Transverse colon (tissue), 4 donors: ENCODE data around the gene SCYGR4. TPM values are rescaled to one million over a fixed set of nuclear protein-coding genes. Genes with fewer than 3 reads are reported as not detected.
"Not testable (repeated sequence)": the region's sequence is repeated elsewhere in the genome, so short reads cannot be mapped to it uniquely, and the experiment has no call there.

ENCODE experiments used
- DNase-seq: peaks from one replicate; pipeline ENCODE4 v3.0.0-alpha.2; 2019
- H3K27ac ChIP-seq, 4 donors: fragments of 200-600 bp; sonication (generic); 2 replicates each; pipeline ENCODE4 v1.5.1; 2016 to 2018; ENCODE audit warnings: inconsistent platforms in 4 of 4
- H3K27me3 ChIP-seq: fragments of 200-600 bp; sonication (generic); 2 replicates; pipeline ENCODE4 v1.5.1; 2017; ENCODE audit warnings: inconsistent platforms
- H3K36me3 ChIP-seq, 4 donors: fragments of 200-600 bp; sonication (generic); 2 replicates each; pipeline ENCODE4 v1.5.1; 2017 to 2019; ENCODE audit warnings: inconsistent platforms in 4 of 4
- H3K4me1 ChIP-seq, 4 donors: fragments of 200-600 bp; sonication (generic); 2 replicates each; pipeline ENCODE4 v1.5.1; 2017 to 2020; ENCODE audit warnings: inconsistent platforms in 4 of 4
- H3K4me3 ChIP-seq, 4 donors: fragments of 200-600 bp; sonication (generic); 1 replicate in 1 of 4; 2 replicates in 3 of 4; pipeline versions ENCODE4 v1.5.1 to v1.6.1; 2017 to 2019; ENCODE audit warnings: inconsistent platforms in 4 of 4
- H3K9me3 ChIP-seq, 2 donors: fragments of 200-600 bp; sonication (generic); 2 replicates each; pipeline ENCODE4 v1.5.1; 2017 to 2019; ENCODE audit warnings: inconsistent platforms in 2 of 2
- CTCF ChIP-seq, 5 experiments: fragments of 200-600 bp in 3 of 5; fragments of 450-650 bp in 2 of 5; sonication (generic) in 3 of 5; IDR thresholded peaks; 1 replicate in 2 of 5; 2 replicates in 3 of 5; pipeline ENCODE4 v1.5.1; 2016 to 2017; ENCODE audit warnings: antibody characterized with exemption in 5 of 5, inconsistent platforms in 3 of 5, mild to moderate bottlenecking in 2 of 5, moderate library complexity in 1 of 5
- EP300 ChIP-seq: sonication (generic); formaldehyde crosslinking; IDR thresholded peaks from one replicate; pipeline ENCODE4 v1.6.1; 2017; ENCODE audit warnings: antibody characterized with exemption, low read depth
- POLR2A ChIP-seq: fragments of 450-650 bp; IDR thresholded peaks from one replicate; pipeline ENCODE4 v1.6.1; 2016; ENCODE audit warnings: antibody characterized with exemption, mild to moderate bottlenecking, moderate library complexity
- POLR2AphosphoS5 ChIP-seq, 3 donors: sonication (generic); formaldehyde crosslinking; IDR thresholded peaks; one replicate each; pipeline ENCODE4 v1.6.1; 2016; ENCODE audit warnings: antibody characterized with exemption in 3 of 3
- whole genome bisulfite sequencing, 2 donors: methylation state at CpG; one replicate each; pipeline ENCODE4 v1.1.5; 2018; ENCODE audit warnings: low coverage in 1 of 2; 5-methylcytosine and 5-hydroxymethylcytosine counted together
- in situ Hi-C, 4 donors: fragments of 200-750 bp; cut with MboI; loops; one replicate each; pipeline versions ENCODE4 v1.15.0 to v1.15.1; 2017; ENCODE audit warnings: low sequenced_read_pairs in 3 of 4, low pct_ligation_motif_present in 1 of 4, low pct_unique_long_range_greater_than_20kb in 1 of 4
- intact Hi-C: fragments of 100-400 bp; cut with DNase I; formaldehyde crosslinking; loops from one replicate; pipeline ENCODE4 v1.15.1; 2023; ENCODE audit warnings: low total_unique reads
- total RNA-seq, 4 donors: library from RNA; depleted of rRNA; stranded (reverse); fragments of >200 nt; gene quantifications; one replicate each; pipeline ENCODE4 v1.1.0, GENCODE V29; 2016

The SCYGR4 gene
- total RNA-seq, 4 donors from 2014 or later = not detected

- Histone ChIP-seq H3K9me3 (no peaks in the 10 kb centered on the region), H3K4me1 (peaks cover 0 to 4% (median 0%) of the 10 kb centered on the region in 4 donors), H3K27ac (no peak overlapping the region), H3K27me3 (no peaks in the 10 kb centered on the region), H3K36me3 (no peaks in the 10 kb centered on the region), H3K4me3 (no peak overlapping the region)
- no peak for TF ChIP-seq POLR2AphosphoS5 (IDR thresholded peaks at IDR 0.05)
- no peak for TF ChIP-seq POLR2A
- no peak for TF ChIP-seq CTCF (IDR thresholded peaks at IDR 0.05)
- TF ChIP-seq EP300 = no peak
- WGBS, 2 donors = 85 to 100% methylated on average over 1 to 4 of the region's 4 CpGs
- in situ Hi-C loops = no loop called here
- intact Hi-C loops = no loop called here
- DNase-seq = no peak
These were observed 19.3 kb upstream of the SCYGR4 start for GRCh38 chr2:227597998-227598397.

DNA sequence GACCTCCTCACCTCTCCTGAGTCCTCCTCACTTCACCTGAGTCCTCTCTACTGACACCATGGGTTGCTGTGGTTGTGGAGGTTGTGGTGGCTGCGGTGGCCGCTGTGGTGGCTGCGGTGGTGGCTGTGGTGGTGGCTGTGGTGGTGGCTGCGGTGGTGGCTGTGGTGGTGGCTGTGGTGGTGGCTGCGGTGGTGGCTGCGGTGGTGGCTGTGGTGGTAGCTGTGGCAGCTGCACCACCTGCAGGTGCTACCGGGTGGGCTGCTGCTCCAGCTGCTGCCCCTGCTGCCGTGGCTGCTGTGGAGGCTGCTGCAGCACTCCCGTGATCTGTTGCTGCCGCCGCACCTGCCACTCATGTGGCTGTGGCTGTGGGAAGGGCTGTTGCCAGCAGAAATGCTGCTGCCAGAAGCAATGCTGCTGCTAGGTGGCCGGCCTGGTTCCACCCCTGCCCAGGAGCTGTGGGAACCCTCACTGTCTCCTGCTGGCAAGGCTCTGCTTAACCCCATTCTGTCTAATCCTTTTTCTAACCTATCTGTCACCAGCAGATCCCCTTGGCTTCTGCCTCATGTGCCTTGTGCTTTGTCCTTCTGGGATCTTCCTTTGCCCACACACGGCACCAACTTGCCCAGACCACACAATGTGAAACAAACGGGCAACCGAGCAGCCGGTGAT is 18.3 kb upstream of the SCYGR4 start, which contains the start of gene SCYGR2:
Gene SCYGR2 (plus strand): TSS at position 59 of the 669 bp plus-strand sequence. CDS start 0 bp downstream, at position 59.
- H3K4me1 ChIP-seq, DNase-seq, in situ Hi-C loops, H3K27ac ChIP-seq, H3K4me3 ChIP-seq, intact Hi-C loops, H3K27me3 ChIP-seq, H3K9me3 ChIP-seq, H3K36me3 ChIP-seq: not testable (repeated sequence)
- 72 to 82% methylated on average over 4 to 16 of the region's 16 CpGs for WGBS, 2 donors

- H3K9me3 ChIP-seq = no peaks in the 10 kb centered on the region
- intact Hi-C loops (no loop called here), in situ Hi-C loops (no loop called here)
- H3K4me1 ChIP-seq = peaks cover 0 to 4% (median 0%) of the 10 kb centered on the region in 4 donors
- no peak overlapping the region for H3K27ac ChIP-seq
- H3K36me3 ChIP-seq = no peaks in the 10 kb centered on the region
- TF ChIP-seq EP300 (no peak), CTCF (IDR thresholded peaks at IDR 0.05) (no peak), POLR2A (no peak), POLR2AphosphoS5 (IDR thresholded peaks at IDR 0.05) (no peak)
- WGBS, 2 donors = 40 to 66% methylated on average over 3 of the region's 3 CpGs
- H3K27me3 ChIP-seq = no peaks in the 10 kb centered on the region
- no peak for DNase-seq
- H3K4me3 ChIP-seq = no peak overlapping the region
These were observed 14.9 kb upstream of the SCYGR4 start for GRCh38 chr2:227602358-227602757.

DNA sequence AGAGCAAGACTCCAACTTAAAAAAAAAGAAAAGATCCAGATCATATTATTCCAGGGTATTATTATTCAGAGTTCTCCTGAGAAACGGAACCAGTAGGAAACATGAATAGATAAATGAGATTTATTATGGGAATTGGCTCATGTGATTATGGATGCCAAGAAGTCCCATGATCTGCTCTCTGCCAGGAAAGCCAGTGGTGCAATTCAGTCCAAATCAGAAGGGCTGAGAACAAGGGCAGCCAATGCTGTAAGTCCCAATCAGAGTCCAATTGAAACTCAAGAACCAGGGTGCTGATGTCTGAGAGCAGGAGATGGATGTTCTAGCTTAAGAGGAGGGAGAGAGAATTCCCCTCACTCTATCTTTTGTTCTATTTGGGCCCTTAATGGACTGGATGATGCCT is 10.8 kb upstream of the SCYGR4 start:
- DNase-seq = no peak
- Histone ChIP-seq H3K27ac (no peak overlapping the region), H3K9me3 (no peaks in the 10 kb centered on the region), H3K36me3 (no peaks in the 10 kb centered on the region), H3K27me3 (no peaks in the 10 kb centered on the region), H3K4me3 (no peak overlapping the region), H3K4me1 (peaks cover 0 to 3% (median under 1%) of the 10 kb centered on the region in 4 donors)
- intact Hi-C loops (no loop called here), in situ Hi-C loops (no loop called here)
- WGBS, 2 donors = 81 to 90% methylated on average over 1 of the region's 1 CpG
- TF ChIP-seq POLR2A (no peak), EP300 (no peak), CTCF (IDR thresholded peaks at IDR 0.05) (no peak), POLR2AphosphoS5 (IDR thresholded peaks at IDR 0.05) (no peak)

GRCh38 chr2:227607941-227608340 is 9.4 kb upstream of the SCYGR4 start:
- Histone ChIP-seq H3K27me3 (no peaks in the 10 kb centered on the region), H3K4me3 (no peak overlapping the region), H3K27ac (no peak overlapping the region), H3K9me3 (no peaks in the 10 kb centered on the region), H3K4me1 (peaks cover 0 to 3% (median 0%) of the 10 kb centered on the region in 4 donors), H3K36me3 (no peaks in the 10 kb centered on the region)
- no peak for DNase-seq
- 71 to 75% methylated on average over 3 of the region's 3 CpGs for WGBS, 2 donors
- in situ Hi-C loops (no loop called here), intact Hi-C loops (no loop called here)
- no peak for TF ChIP-seq POLR2A
- no peak for TF ChIP-seq CTCF (IDR thresholded peaks at IDR 0.05)
- TF ChIP-seq POLR2AphosphoS5 (IDR thresholded peaks at IDR 0.05) = no peak
- no peak for TF ChIP-seq EP300
